Glomerular endothelial cell (primary cell): ENCODE measurements around the gene SLC26A3. TPM values are rescaled to one million over a fixed set of nuclear protein-coding genes. Genes with fewer than 3 reads are reported as not detected.

Experiments used
- DNase-seq: peaks from one replicate; pipeline ENCODE4 v3.0.0-alpha.2; 2011; ENCODE audit warnings: low read depth, low spot score; ENCODE audit errors: extremely low read depth
- total RNA-seq: library from RNA; depleted of rRNA; stranded (reverse); fragments of >200 nt; gene quantifications from 2 replicates; pipeline ENCODE4 v1.2.3, GENCODE V29; 2015

Gene SLC26A3
- total RNA-seq, 1 donor from 2014 or later: not detected

GRCh38 chr7:107816011-107816566 lies 13.1 kb upstream of the SLC26A3 start:
- DNase-seq: no peak

- no peak for DNase-seq
Measured at GRCh38 chr7:107815254-107815882, 12.3 kb upstream of the SLC26A3 start.

GRCh38 chr7:107813524-107813923 lies 10.5 kb upstream of the SLC26A3 start:
- DNase-seq: no peak

DNA sequence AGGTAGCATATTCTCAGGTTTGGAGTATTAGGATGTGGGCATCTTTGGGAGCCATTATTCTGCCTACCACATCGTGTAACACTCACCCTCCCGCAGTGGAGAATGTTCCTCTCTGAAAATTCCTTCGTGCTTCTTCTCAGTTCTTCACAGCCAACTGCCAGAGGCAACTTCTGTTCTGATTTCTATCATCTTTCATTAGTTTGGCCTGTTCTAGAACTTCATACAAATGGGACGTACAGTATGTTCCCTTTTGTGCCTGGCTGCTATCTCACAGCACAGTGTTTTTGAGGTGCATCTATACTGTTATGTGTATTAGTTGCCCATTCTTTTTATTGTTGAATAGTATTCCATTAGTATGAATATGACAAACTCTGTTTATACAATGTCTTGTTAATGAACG lies 8.9 kb upstream of the SLC26A3 start:
- no peak for DNase-seq

GRCh38 chr7:107810626-107811025 lies 7.6 kb upstream of the SLC26A3 start:
- DNase-seq: no peak

DNA sequence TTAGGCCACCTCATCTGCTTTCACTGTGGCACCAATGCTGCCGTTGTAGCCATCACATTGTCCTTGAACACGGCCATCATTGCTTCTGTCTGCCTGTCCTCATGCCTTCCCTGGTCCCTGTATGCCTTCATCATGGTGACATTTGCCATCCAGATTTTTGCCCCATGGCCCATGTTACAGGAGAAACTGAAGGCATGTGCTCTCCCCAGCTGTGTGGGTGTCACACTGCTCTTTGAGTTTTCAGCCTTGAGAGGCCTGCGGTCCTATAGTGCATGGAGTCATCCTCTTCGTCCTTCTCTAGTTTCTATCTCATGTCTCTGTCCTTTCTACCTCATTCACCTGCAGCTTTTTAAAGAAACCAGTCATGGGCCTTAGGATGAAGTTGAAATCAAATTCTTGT lies 6.2 kb upstream of the SLC26A3 start:
- DNase-seq: no peak

- DNase-seq: no peak
Measured at GRCh38 chr7:107799647-107800264, 3.3 kb downstream of the SLC26A3 start.

DNA sequence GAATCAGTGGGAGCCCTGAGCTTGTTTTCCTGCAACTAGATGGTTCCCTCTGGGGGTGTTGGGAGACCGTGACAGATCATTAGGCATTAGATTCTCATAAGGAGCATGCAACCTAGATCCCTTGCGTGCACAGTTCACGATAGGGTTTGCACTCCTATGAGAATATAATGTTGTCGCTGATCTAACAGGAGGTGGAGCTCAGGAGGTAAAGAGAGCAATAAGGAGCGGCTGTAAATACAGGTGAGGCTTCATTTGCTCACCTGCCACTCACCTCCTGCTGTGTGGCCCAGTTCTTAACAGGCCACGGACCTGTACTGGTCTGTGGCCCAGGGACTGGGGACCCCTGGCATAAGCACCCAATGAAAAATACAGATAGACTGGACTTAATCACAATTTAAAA lies 10.7 kb downstream of the SLC26A3 start:
- no peak for DNase-seq

GRCh38 chr7:107789647-107790046 lies 13.4 kb downstream of the SLC26A3 start:
- DNase-seq: no peak

GRCh38 chr7:107788662-107789061 lies 14.4 kb downstream of the SLC26A3 start:
- no peak for DNase-seq

DNA sequence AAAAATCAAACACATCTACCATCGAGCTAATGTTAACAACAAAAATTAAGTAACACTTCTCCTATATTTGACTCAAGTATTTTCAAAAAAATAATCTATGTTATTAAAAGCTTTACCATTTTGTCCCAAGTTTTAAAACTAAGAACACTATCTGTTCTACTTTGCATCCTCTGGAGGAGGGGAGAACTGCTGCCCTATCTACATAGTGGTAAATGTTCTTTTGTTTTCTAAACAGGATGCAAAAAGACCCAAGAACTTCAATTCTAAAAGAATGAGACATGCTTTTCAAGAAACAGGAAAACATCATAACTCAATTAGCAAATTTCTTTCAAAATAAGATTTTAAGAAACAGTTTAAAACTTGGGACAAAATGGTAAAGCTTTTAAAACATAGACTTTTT lies 14.8 kb downstream of the SLC26A3 start:
- no peak for DNase-seq

DNA sequence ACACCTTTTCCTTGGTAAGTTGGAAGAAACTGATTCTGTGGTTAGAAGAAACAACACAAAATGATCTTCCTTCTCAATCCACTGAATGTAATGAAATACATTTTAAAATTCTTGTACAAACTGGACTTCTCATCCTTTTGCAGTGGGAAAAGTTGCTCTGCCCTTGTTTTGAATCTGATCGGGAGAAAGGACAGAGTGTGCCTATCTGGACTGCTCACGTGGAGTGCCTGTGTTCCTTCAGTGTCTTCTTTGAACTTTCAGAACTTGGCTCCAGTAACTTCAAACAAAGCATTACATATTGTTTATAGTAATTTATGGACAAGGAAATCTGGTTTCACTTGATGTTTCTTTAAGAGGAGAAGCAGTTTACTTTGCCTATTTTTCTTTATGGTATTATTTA lies 17.1 kb downstream of the SLC26A3 start:
- DNase-seq: no peak

GRCh38 chr7:107785170-107785569 lies 17.9 kb downstream of the SLC26A3 start:
- DNase-seq: no peak

- DNase-seq: no peak
Measured at GRCh38 chr7:107783648-107784047, 19.4 kb downstream of the SLC26A3 start.

GRCh38 chr7:107782374-107782773 lies 20.6 kb downstream of the SLC26A3 start:
- DNase-seq: no peak

DNA sequence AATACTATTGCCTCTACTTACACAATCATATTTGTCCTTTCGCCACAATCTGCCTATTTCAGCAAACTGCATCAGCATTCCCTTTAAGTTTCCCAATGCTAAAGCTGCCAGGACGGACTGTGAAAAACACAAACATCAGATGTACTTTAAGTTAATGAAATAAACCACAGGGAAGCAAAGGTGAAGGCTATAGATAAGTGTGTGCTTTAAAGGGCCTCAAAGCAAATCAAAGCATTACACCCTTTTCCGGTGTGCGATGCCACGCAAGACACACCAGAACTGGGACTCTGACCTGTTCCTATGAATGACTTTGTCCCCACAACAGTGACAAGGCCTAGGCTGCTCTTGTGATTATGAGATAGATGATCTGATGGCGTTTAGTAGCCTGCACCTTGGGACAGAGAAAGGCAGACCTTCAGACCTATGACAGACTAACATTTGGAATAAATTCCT lies 23.4 kb downstream of the SLC26A3 start:
- DNase-seq: no peak

DNA sequence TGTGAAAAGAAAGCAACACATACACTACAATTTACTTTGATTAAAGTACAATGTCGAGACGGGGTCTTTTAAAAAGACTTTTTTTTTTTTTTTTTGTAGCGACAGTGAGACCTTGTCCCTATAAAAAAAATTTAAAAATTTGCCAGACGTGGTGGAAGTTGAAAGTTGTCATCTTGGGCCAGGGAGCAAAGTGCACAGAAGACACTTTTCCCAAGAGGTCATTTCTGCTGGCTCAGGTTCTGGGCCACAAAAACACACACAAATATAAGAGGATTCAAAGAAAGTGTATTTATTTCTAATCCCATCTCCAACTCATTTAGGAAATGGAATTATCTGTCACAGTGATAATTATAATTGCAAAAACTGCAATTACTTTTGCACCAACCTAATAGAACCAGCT lies 24.7 kb downstream of the SLC26A3 start:
- no peak for DNase-seq

DNA sequence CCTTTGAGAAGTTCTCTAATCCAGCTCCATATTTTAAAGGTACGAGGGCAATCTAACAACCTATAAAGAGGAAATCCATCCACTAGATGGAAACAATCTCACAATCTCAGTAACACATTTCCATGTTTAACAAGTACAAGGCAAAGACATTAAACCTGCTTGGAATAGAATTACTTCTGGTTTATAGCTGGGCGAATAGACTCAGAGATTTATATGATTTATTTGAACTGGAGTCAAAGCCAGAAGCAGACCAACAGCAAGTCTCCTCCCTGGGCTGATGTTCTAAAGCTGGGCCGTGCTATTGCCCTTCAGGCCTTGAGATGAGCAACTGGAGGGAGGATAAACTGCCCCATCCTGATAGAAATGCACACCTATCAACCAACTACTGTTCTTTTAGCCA lies 25.3 kb downstream of the SLC26A3 start:
- no peak for DNase-seq

DNA sequence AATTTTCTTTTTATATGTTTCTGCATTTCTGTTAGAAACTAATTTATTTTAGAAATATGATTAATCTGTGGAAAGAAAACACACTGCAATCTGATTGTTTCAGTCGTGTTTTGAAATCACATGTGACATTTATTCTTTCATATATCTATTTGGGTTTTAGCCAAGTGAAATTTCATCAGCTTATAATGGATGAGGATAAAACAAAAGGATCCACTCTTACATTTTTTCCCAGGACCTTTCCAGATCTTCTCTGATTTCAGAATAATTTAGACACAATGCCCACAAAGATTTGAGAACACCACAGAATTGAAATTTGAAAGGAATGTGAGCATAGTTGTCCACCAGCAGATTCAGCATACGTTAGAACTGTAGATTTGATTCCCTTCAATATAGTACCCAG lies 30.0 kb downstream of the SLC26A3 start:
- DNase-seq: no peak

DNA sequence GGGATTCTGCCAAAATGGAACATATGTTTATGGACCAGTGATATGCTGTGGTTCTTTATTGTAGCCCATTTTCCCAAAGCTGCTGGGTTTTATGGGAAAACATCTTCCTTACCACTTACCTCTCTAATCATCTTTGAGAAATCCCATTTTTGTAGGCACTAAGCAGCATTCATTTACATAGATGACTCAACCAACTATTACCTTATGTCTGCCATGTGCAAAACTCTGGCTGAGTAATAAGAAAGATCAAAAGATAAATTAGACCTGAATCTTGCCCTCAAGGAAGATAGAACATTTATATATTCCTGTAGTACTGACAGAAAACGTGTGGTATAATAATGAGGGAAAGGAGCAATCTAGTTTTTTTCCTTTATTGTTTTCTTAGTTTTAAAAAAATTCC lies 34.8 kb downstream of the SLC26A3 start:
- no peak for DNase-seq

DNA sequence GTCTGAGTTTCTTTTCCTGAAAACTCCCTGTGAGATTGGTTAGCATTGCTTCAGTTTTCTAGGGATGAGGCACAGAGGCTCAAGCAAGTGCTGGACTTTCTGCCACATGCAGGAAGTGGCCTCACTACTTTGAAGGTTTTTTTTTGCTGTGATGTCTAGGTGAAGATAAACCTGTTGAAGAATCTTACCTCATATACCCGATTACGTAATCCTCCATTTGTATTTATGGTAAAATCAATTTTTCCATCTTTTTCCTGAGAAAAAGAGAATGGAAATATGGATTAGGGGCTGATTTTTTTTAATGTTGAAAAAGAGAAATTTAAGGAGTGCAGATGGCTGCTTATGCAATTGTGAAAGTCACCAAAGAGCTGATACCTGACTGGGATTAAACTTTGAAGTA lies 35.6 kb downstream of the SLC26A3 start:
- DNase-seq: no peak

GRCh38 chr7:107758667-107759066 lies 44.4 kb downstream of the SLC26A3 start:
- no peak for DNase-seq
